GM23248 (cell line): ENCODE data around the gene AGPAT3.

Experiments used
- EZH2 ChIP-seq: fragments of 200-600 bp; sonication (generic); IDR thresholded peaks from 2 replicates; pipeline ENCODE4 v1.6.1; 2018; ENCODE audit warnings: antibody characterized with exemption, mild to moderate bottlenecking; ENCODE audit not compliant: insufficient read depth, poor library complexity, severe bottlenecking
- EZH2phosphoT487 ChIP-seq: fragments of 200-600 bp; sonication (generic); IDR thresholded peaks from 2 replicates; pipeline ENCODE4 v1.6.1; 2018; ENCODE audit warnings: antibody characterized with exemption, moderate library complexity, mild to moderate bottlenecking, low read depth; ENCODE audit not compliant: insufficient read depth

- TF ChIP-seq EZH2 (no peak), EZH2phosphoT487 (no peak)
These were observed 116.8 kb downstream of the AGPAT3 start for GRCh38 chr21:43981871-43982210.
